ENCODE measurements around the gene DNAH11. TPM values are rescaled to one million over a fixed set of nuclear protein-coding genes. Genes with fewer than 3 reads are reported as not detected.

DNAH11 gene
- total and polyA plus RNA-seq, 2 of the 13 experiments (the other 11 are each of a cell fraction or from before 2014, with no cell fraction given), result not detected

- TF ChIP-seq ZBTB40 (IDR thresholded peaks at IDR 0.05) (no peak), ZBTB40 (CRISPR knock-in tag; IDR thresholded peaks at IDR 0.05) (no peak), TEAD3 (CRISPR knock-in tag; optimal IDR thresholded peaks at IDR 0.05; ENCODE audit: borderline replicate concordance) (no peak), ZNF414 (CRISPR knock-in tag; IDR thresholded peaks at IDR 0.05) (no peak), ZSCAN12 (CRISPR knock-in tag; IDR thresholded peaks at IDR 0.05) (no peak), KLF11 (CRISPR knock-in tag; IDR thresholded peaks at IDR 0.05) (no peak)
These were observed 225.4 kb downstream of the DNAH11 start (continued) for GRCh38 chr7:21768279-21768678.

Measured in HepG2 (cell line).